Measurements from ENCODE around the gene CCDC116. TPM values are rescaled to one million over a fixed set of nuclear protein-coding genes. Genes with fewer than 3 reads are reported as not detected.
"Not testable (repeated sequence)": the region's sequence is repeated elsewhere in the genome, so short reads cannot be mapped to it uniquely, and the experiment has no call there.

Gene CCDC116
- total RNA-seq, 1 donor from 2014 or later = not detected

DNA sequence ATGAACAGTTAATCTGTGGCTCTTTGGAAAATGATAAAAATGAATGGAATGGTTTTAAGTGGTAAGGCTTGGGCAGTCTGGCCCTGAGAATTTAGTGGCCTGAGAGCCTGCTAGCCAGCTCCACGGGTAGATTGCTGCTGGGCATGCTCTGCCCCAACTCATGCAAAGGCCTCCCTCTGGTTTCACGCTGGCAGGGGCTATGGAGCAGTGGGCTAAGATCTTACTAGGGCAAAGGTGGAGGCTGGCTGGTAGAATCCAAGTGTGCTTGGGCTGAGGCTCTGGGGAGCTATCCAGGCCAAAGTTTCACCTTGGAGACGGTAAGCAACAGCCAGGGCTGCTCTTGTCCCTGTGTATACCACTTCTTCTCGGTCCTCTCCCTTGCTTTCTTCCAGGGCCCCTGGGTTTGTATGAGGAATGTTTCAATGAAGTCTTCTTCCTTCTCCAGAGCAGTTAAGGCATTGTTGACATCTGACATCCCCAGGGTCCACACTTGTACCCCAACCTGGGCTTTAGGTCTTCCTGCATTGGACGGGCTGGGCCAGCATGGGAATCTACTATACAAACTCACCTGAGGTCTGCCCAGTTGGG is 37.6 kb upstream of the CCDC116 start:
- DNase-seq (ENCODE audit: extremely low spot score in 2 of 2) = no peak
- Histone ChIP-seq H3K27me3 (no peaks in the 10 kb centered on the region), H3K36me3 (peaks cover 0 to 15% of the 10 kb centered on the region in 2 donors), H3K27ac (no peak overlapping the region), H3K9me3 (no peaks in the 10 kb centered on the region), H3K4me1 (peaks cover 36% of the 10 kb centered on the region), H3K4me3 (no peak overlapping the region)
- TF ChIP-seq, protein P1, sequence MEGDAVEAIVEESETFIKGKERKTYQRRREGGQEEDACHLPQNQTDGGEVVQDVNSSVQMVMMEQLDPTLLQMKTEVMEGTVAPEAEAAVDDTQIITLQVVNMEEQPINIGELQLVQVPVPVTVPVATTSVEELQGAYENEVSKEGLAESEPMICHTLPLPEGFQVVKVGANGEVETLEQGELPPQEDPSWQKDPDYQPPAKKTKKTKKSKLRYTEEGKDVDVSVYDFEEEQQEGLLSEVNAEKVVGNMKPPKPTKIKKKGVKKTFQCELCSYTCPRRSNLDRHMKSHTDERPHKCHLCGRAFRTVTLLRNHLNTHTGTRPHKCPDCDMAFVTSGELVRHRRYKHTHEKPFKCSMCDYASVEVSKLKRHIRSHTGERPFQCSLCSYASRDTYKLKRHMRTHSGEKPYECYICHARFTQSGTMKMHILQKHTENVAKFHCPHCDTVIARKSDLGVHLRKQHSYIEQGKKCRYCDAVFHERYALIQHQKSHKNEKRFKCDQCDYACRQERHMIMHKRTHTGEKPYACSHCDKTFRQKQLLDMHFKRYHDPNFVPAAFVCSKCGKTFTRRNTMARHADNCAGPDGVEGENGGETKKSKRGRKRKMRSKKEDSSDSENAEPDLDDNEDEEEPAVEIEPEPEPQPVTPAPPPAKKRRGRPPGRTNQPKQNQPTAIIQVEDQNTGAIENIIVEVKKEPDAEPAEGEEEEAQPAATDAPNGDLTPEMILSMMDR (IDR thresholded peaks at IDR 0.05) = no peak
- TF ChIP-seq POLR2AphosphoS5 (IDR thresholded peaks at IDR 0.05; ENCODE audit: insufficient read depth in 1 of 2, low read depth in 1 of 2) (no peak), POLR2A (IDR thresholded peaks at IDR 0.05) (no peak)
- intact Hi-C loops (cut with DNase I) = no loop called here

- H3K36me3 ChIP-seq = peaks cover 0 to 15% of the 10 kb centered on the region in 2 donors
- DNase-seq (ENCODE audit: extremely low spot score in 2 of 2); H3K27me3 ChIP-seq; H3K27ac ChIP-seq; H3K9me3 ChIP-seq; H3K4me3 ChIP-seq; intact Hi-C loops (cut with DNase I): not testable (repeated sequence)
- peaks cover 21% of the 10 kb centered on the region for H3K4me1 ChIP-seq
Observed at GRCh38 chr22:21596356-21597135, 36.0 kb upstream of the CCDC116 start.

GRCh38 chr22:21598302-21598701 is 34.3 kb upstream of the CCDC116 start:
- intact Hi-C loops (cut with DNase I) = no loop called here
- Histone ChIP-seq H3K27ac (no peak overlapping the region), H3K36me3 (peaks cover 0 to 15% of the 10 kb centered on the region in 2 donors)

DNA sequence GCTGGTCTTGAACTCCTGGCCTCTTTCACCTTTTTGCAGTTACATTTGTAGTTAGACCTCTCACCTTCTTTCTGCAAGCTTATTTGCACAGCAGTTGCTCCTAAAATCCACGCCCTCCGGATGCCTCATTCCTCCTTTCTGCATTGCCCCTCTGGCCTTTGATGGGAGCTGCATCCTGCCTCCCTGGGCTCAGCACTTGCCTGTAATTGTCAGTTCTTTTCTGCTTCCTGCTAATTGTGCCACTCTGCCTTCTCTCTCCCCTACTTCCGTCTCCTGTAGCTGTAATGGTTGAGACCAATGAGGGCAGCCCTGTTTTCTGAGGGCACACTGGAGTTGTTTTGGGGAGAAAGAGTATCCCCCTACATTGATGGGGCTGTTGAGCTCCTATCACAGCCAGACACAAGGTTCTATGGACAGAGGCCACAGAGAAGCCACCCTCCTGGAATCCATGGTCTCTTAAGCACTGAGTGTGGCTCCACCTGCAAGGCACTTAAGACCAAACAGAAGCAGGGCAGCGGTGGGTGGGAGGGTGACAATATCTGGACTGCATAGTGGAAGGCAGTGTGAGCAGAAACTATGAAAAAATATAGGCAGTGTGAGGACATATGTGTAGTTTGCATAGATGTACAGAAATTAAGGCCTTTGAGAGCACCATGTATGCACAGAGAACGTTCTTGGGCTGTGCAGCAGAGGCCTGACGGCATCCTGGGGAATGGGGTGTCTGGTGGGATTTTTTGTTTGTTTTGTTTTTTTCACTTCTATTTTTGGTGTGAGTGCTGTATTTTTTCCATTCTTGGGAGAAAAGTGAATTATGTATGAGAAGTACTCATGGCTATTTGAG is 33.3 kb upstream of the CCDC116 start:
- DNase-seq (ENCODE audit: extremely low spot score in 2 of 2) = no peak
- no peak overlapping the region for H3K27ac ChIP-seq
- intact Hi-C loops (cut with DNase I) = no loop called here
- H3K27me3 ChIP-seq = no peaks in the 10 kb centered on the region
- H3K4me3 ChIP-seq = no peak overlapping the region
- no peaks in the 10 kb centered on the region for H3K9me3 ChIP-seq
- TF ChIP-seq, protein P1 (IDR thresholded peaks at IDR 0.05) = no peak
- no peak for TF ChIP-seq POLR2AphosphoS5 (IDR thresholded peaks at IDR 0.05; ENCODE audit: insufficient read depth in 1 of 2, low read depth in 1 of 2)
- TF ChIP-seq POLR2A (IDR thresholded peaks at IDR 0.05) = no peak
- H3K36me3 ChIP-seq = peaks cover 0 to 8% of the 10 kb centered on the region in 2 donors
- peaks cover 15% of the 10 kb centered on the region for H3K4me1 ChIP-seq

More at GRCh38 chr22:21598302-21598701, 34.3 kb upstream of the CCDC116 start:
- Histone ChIP-seq H3K27me3 (no peaks in the 10 kb centered on the region), H3K4me1 (peaks cover 15% of the 10 kb centered on the region), H3K9me3 (no peaks in the 10 kb centered on the region), H3K4me3 (no peak overlapping the region)
- no peak for DNase-seq (ENCODE audit: extremely low spot score in 2 of 2)
- TF ChIP-seq, protein P1 (IDR thresholded peaks at IDR 0.05) = no peak
- no peak for TF ChIP-seq POLR2A (IDR thresholded peaks at IDR 0.05)

GRCh38 chr22:21602579-21602978 is 30.0 kb upstream of the CCDC116 start:
- peaks cover 20% of the 10 kb centered on the region for H3K4me1 ChIP-seq
- no peak for DNase-seq (ENCODE audit: extremely low spot score in 2 of 2)
- H3K27me3 ChIP-seq = no peaks in the 10 kb centered on the region
- no peak overlapping the region for H3K4me3 ChIP-seq
- no peak overlapping the region for H3K27ac ChIP-seq
- H3K9me3 ChIP-seq = no peaks in the 10 kb centered on the region
- TF ChIP-seq POLR2AphosphoS5 (IDR thresholded peaks at IDR 0.05; ENCODE audit: insufficient read depth in 1 of 2, low read depth in 1 of 2) (no peak), POLR2A (IDR thresholded peaks at IDR 0.05) (no peak)
- TF ChIP-seq, protein P1 (IDR thresholded peaks at IDR 0.05) = no peak
- no peaks in the 10 kb centered on the region for H3K36me3 ChIP-seq
- intact Hi-C loops (cut with DNase I) = no loop called here

Measured in vagina (tissue), 2 donors.